K562 (cell line): ENCODE measurements around the gene YARS1. TPM values are rescaled to one million over a fixed set of nuclear protein-coding genes. Genes with fewer than 3 reads are reported as not detected.

Source experiments
- BHLHE40 ChIP-seq: IDR thresholded peaks from 2 replicates; pipeline ENCODE4 v1.6.1; 2011; ENCODE audit warnings: low read length, improper control_type of control experiment
- CBFA2T3 ChIP-seq: fragments of 450-650 bp; IDR thresholded peaks from 2 replicates; pipeline ENCODE4 v1.6.1; 2017
- DACH1 ChIP-seq: fragments of 450-650 bp; IDR thresholded peaks from 2 replicates; pipeline ENCODE4 v1.6.1; 2018; ENCODE audit not compliant: partially characterized antibody
- EGR1 ChIP-seq: fragments of 450-650 bp; conservative IDR thresholded peaks from 2 replicates; pipeline ENCODE4 v1.6.1; 2017; ENCODE audit warnings: mild to moderate bottlenecking
- EP300 ChIP-seq: IDR thresholded peaks from 2 replicates; pipeline ENCODE4 v1.6.1; 2012; ENCODE audit warnings: low read length, improper control_type of control experiment
- HDAC8 ChIP-seq: fragments of 450-650 bp; IDR thresholded peaks from 2 replicates; pipeline ENCODE4 v1.6.1; 2016; ENCODE audit warnings: mild to moderate bottlenecking, missing genetic modification characterization, moderate library complexity, missing compliant biosample characterization
- MEIS2 ChIP-seq: fragments of 450-650 bp; IDR thresholded peaks from 2 replicates; pipeline ENCODE4 v1.6.1; 2014; ENCODE audit warnings: mild to moderate bottlenecking; ENCODE audit not compliant: partially characterized antibody
- RCOR1 ChIP-seq, 2 experiments: IDR thresholded peaks; 2 replicates each; pipeline ENCODE4 v1.6.1; 2012; ENCODE audit warnings: low read depth in 2 of 2, low read length in 2 of 2, borderline replicate concordance in 1 of 2, improper control_type of control experiment in 1 of 2
- RHOXF2B ChIP-seq: fragments of 250-450 bp; sonication (Bioruptor Pico); conservative IDR thresholded peaks from 2 replicates; pipeline ENCODE4 v1.5.1; 2021
- RUNX1 ChIP-seq: sonication (generic); IDR thresholded peaks from 2 replicates; pipeline ENCODE4 v1.6.1; 2016; ENCODE audit warnings: antibody characterized with exemption, low read depth
- SIN3A ChIP-seq, 2 experiments: fragments of 150-350 bp in 1 of 2; IDR thresholded peaks; 2 replicates each; pipeline ENCODE4 v1.6.1; 2011 to 2016; ENCODE audit warnings: borderline replicate concordance in 2 of 2, low read depth in 2 of 2, low read length in 2 of 2, mild to moderate bottlenecking in 2 of 2, moderate library complexity in 2 of 2; ENCODE audit not compliant: control insufficient read depth in 1 of 2
- TAL1 ChIP-seq: fragments of 450-650 bp; IDR thresholded peaks from 2 replicates; pipeline ENCODE4 v1.6.1; 2016; ENCODE audit warnings: mild to moderate bottlenecking
- TFAP4 ChIP-seq: sonication (generic); formaldehyde crosslinking; IDR thresholded peaks from 2 replicates; pipeline ENCODE4 v1.8.0; 2022; ENCODE audit warnings: missing genetic modification reagents, mild to moderate bottlenecking, moderate library complexity, borderline replicate concordance
- TSHZ1 ChIP-seq: fragments of 250-450 bp; sonication (Bioruptor Pico); IDR thresholded peaks from 2 replicates; pipeline ENCODE4 v1.4.0; 2020; ENCODE audit warnings: mild to moderate bottlenecking, moderate library complexity
- ZNF76 ChIP-seq: fragments of 250-450 bp; sonication (Bioruptor Pico); IDR thresholded peaks from 2 replicates; pipeline ENCODE4 v1.4.0; 2020; ENCODE audit warnings: mild to moderate bottlenecking, moderate library complexity, borderline replicate concordance
- polyA plus RNA-seq, 8 experiments: library from polyadenylated mRNA; depleted of rRNA in 4 of 8; stranded (reverse) in 5 of 8; unstranded in 3 of 8; fragments of >200 nt; fragmentation: Nextera tagmentation in 2 of 8; fragmentation: Illumina TruSeq in 1 of 8; extraction: Ambion mirVana in 2 of 8; extraction: Trizol in 1 of 8; gene quantifications; 2 replicates each; pipeline versions ENCODE4 v1.2.1 to v1.2.3, GENCODE V29; 2011 to 2014; ENCODE audit warnings: inconsistent platforms in 1 of 8, missing spikeins in 1 of 8
- total RNA-seq, 7 experiments: library from RNA; depleted of rRNA in 6 of 7; stranded (reverse); fragments of >200 nt in 6 of 7; fragmentation: Illumina TruSeq in 2 of 7; extraction: Trizol in 2 of 7; gene quantifications; 2 replicates each; pipeline versions ENCODE4 v1.2.1 to v1.2.3, GENCODE V29; 2011 to 2021; ENCODE audit warnings: low replicate concordance in 1 of 7

Gene YARS1
- total and polyA plus RNA-seq, 9 of the 15 experiments (the other 6 are each of a cell fraction or from before 2014, with no cell fraction given) = 66.2 to 336 (median 201) TPM

- TF ChIP-seq SIN3A (IDR thresholded peaks at IDR 0.05; ENCODE audit: borderline replicate concordance in 2 of 2, control insufficient read depth in 1 of 2, low read depth in 2 of 2, low read length in 2 of 2) = peak in 1 of 2 experiments; percentile 55; a peak in 1 of 4 replicates
- TF ChIP-seq DACH1 = peak; percentile 71
- peak; percentile 88 for TF ChIP-seq EGR1
- peak in 1 of 2 experiments; percentile 25; a peak in 1 of 4 replicates for TF ChIP-seq RCOR1 (IDR thresholded peaks at IDR 0.05; ENCODE audit: borderline replicate concordance in 1 of 2, low read depth in 2 of 2, low read length in 2 of 2)
- TF ChIP-seq MEIS2 = peak; percentile 39
- peak; percentile 84 for TF ChIP-seq BHLHE40
- no peak for TF ChIP-seq TSHZ1 (CRISPR knock-in tag)
- TF ChIP-seq ZNF76 (CRISPR knock-in tag) = no peak
- TF ChIP-seq RUNX1 = no peak
- TF ChIP-seq CBFA2T3 = peak; percentile 80
- no peak for TF ChIP-seq RHOXF2B (CRISPR knock-in tag)
- no peak for TF ChIP-seq HDAC8
- TF ChIP-seq TAL1 = peak; percentile 7; the same call in 1 of the 2 replicates
- TF ChIP-seq TFAP4 (CRISPR knock-in tag) = peak; percentile 95
- TF ChIP-seq EP300 = no peak
Observed at GRCh38 chr1:32733582-32734321, 83.4 kb downstream of the YARS1 start (continued).
